Measurements from ENCODE around the gene POLA2.
"Not testable (repeated sequence)": the region's sequence is repeated elsewhere in the genome, so short reads cannot be mapped to it uniquely, and the experiment has no call there.

Gene POLA2

DNA sequence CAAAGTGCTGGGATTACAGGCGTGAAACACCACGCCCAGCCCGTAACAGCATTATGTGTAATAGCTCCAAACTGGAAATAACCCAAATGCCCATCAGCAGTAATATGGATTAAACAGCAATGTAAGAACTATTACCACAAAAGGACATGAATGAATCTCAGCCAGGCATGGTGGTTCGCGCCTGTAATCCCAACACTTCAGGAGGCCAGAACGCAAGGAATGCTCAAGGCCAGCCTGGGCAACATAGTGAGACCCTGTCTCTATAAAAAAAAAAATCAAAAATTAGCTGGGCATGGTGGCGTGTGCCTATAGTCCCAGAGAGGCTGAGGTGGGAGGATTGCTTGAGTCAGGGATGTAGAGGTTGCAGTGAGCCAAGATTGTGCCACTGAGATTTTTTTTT lies 68.8 kb downstream of the POLA2 start:
- DNase-seq (ENCODE audit: low read depth in 2 of 2), result no peak

DNA sequence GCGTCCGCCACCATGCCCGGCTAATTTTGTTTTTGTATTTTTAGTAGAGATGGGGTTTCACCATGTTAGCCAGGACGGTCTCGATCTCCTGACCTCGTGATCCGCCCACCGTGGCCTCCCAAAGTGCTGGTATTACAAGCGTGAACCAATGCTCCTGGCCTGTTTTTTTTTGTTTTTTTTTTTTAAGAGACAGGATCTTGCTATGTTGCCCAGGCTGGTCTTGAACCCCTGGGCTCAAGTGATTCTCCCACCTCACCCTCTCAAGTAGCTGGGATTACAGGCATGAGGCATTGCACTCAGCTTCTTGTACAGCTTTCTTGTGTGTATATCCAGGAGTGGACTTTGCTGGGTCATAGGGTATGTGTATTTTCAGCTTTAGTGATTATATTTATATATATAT lies 70.8 kb downstream of the POLA2 start:
- DNase-seq (ENCODE audit: low read depth in 2 of 2), result not testable (repeated sequence)

DNA sequence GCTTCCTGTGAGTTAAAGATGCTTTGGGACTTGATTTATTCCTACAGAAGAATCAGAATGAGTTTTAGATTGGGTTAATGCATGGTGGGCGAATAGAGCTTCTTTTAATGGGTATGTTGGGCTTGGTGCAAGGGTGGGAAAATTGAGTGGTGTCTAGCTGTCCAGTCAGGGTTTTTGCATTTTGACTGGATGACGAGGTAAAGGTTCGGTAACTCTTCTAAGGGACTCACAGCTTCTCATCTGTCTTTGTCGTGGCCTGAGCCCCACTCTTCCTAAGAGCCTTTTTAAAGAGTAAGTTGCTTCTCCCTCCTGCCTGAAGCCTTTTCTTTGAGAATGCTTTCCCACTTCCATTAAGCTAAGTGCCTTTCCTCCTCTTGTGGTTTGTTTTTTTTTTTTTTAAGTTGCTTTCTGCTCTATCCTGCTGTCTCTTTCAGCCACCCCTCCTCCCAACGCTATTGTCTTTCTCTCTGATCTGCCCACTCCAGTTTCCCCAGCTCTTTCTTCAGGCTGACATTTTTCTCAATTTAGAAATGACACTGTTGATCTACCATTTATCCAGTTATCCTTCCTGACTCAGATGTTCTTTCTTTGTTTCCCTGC lies 73.0 kb downstream of the POLA2 start:
- DNase-seq (ENCODE audit: low read depth in 2 of 2), result no peak

DNA sequence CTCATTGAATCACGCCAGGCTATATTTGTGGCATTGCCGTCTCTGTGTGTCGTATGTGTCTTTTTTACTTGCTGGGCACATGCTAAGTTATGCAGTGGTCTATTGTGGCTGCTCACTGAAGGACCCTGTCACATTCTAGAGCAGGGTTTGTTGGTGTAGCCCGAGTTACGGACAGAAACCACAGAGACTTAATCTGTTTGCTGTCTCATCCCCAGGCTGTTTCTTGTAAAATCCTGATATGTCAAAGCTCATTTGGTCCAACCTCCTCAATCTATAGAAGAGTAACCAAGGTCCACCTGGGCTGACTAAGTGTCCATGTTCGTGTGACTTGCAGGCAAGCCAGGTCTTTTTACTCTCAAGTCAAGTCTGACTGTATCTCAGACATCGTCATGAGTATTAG lies 76.9 kb downstream of the POLA2 start:
- DNase-seq (ENCODE audit: low read depth in 2 of 2), result no peak

DNA sequence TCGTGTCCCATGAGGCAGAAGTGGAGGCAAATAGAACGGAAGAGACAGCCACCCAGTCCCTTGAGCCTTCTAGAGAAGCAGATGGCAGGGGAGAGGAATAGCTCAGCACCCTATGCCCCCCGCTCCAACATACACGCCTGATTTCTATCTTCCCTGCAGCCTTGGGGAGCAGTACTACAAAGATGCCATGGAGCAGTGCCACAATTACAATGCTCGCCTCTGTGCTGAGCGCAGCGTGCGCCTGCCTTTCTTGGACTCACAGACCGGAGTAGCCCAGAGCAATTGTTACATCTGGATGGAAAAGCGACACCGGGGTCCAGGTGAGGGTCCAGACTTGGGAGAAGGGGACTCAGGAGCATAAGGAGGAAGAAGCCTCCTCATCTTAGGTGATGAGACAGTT lies 78.5 kb downstream of the POLA2 start:
- no peak for DNase-seq (ENCODE audit: low read depth in 2 of 2)

DNA sequence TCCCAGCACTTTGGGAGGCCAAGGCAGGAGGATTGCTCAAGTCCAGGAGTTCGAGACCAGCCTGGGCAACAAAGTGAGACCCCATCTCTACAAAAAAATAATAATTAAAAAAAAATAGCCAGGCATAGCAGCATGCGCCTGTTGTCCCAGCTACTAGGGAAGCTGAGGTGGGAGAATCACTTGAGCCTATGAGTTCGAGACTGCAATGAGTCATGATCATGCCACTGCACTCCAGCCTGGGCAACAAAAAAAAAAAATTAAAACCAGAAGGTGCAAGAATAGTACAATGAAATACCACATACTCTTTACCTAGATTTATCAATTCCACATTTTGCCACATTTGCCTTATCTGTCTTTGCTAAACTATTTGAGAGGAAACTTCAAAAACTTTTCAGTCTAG lies 80.1 kb downstream of the POLA2 start:
- DNase-seq (ENCODE audit: low read depth in 2 of 2), result no peak
